Trophoblast cell (in vitro differentiated cells and primary cell): ENCODE results near the gene UBXN10.

ENCODE experiments used
- DNase-seq, 2 donors: peaks; one replicate each; pipeline ENCODE4 v3.0.0-alpha.2; 2016
- H2AFZ ChIP-seq: 2 replicates; pipeline ENCODE4 v1.6.1; 2013; ENCODE audit warnings: low read length, moderate library complexity, mild to moderate bottlenecking; ENCODE audit not compliant: insufficient read depth, poor library complexity
- H2AK5ac ChIP-seq: 2 replicates; pipeline ENCODE4 v1.6.1; 2013; ENCODE audit warnings: mild to moderate bottlenecking, low read length
- H2BK120ac ChIP-seq: 2 replicates; pipeline ENCODE4 v1.6.1; 2013; ENCODE audit warnings: low read length, mild to moderate bottlenecking, moderate library complexity; ENCODE audit not compliant: insufficient read depth, poor library complexity
- H2BK12ac ChIP-seq: 2 replicates; pipeline ENCODE4 v1.6.1; 2013; ENCODE audit warnings: mild to moderate bottlenecking, low read length, moderate library complexity
- H2BK5ac ChIP-seq: 2 replicates; pipeline ENCODE4 v1.6.1; 2013; ENCODE audit warnings: low read length, low read depth, moderate library complexity, mild to moderate bottlenecking; ENCODE audit not compliant: poor library complexity
- H3K14ac ChIP-seq: 2 replicates; pipeline ENCODE4 v1.6.1; 2013; ENCODE audit warnings: mild to moderate bottlenecking, low read length
- H3K18ac ChIP-seq: 2 replicates; pipeline ENCODE4 v1.6.1; 2013; ENCODE audit warnings: mild to moderate bottlenecking, low read length
- H3K23ac ChIP-seq: 2 replicates; pipeline ENCODE4 v1.6.1; 2013; ENCODE audit warnings: low read length
- H3K27ac ChIP-seq: 2 replicates; pipeline ENCODE4 v1.5.1; 2013; ENCODE audit warnings: low read depth, mild to moderate bottlenecking, inconsistent platforms, low read length, moderate library complexity
- H3K27me3 ChIP-seq: 2 replicates; pipeline ENCODE4 v1.6.1; 2013; ENCODE audit warnings: inconsistent platforms, mild to moderate bottlenecking, low read length, moderate library complexity; ENCODE audit not compliant: insufficient read depth
- H3K36me3 ChIP-seq, 2 experiments: 1 replicate in 1 of 2; 2 replicates in 1 of 2; pipeline ENCODE4 v1.6.1; 2013; ENCODE audit warnings: low read length in 2 of 2, mild to moderate bottlenecking in 2 of 2, moderate library complexity in 1 of 2; ENCODE audit not compliant: insufficient read depth in 2 of 2, control insufficient read depth in 1 of 2
- H3K4ac ChIP-seq: 2 replicates; pipeline ENCODE4 v1.6.1; 2013; ENCODE audit warnings: low read depth, mild to moderate bottlenecking, low read length, moderate library complexity
- H3K4me1 ChIP-seq, 2 experiments: 1 replicate in 1 of 2; 2 replicates in 1 of 2; pipeline ENCODE4 v1.6.1; 2013; ENCODE audit warnings: low read length in 2 of 2, mild to moderate bottlenecking in 2 of 2, moderate library complexity in 1 of 2; ENCODE audit not compliant: insufficient read depth in 2 of 2, control insufficient read depth in 1 of 2
- H3K4me2 ChIP-seq: 2 replicates; pipeline ENCODE4 v1.6.1; 2013; ENCODE audit warnings: inconsistent platforms, mild to moderate bottlenecking, low read length, moderate library complexity
- H3K4me3 ChIP-seq: 2 replicates; pipeline ENCODE4 v1.5.1; 2013; ENCODE audit warnings: mild to moderate bottlenecking, low read depth, low read length, inconsistent platforms
- H3K79me1 ChIP-seq: one replicate; pipeline ENCODE4 v1.6.1; 2013; ENCODE audit warnings: low read length
- H3K79me2 ChIP-seq: 2 replicates; pipeline ENCODE4 v1.6.1; 2013; ENCODE audit warnings: low read length, mild to moderate bottlenecking; ENCODE audit not compliant: control insufficient read depth, insufficient read depth, poor library complexity
- H3K9ac ChIP-seq: 2 replicates; pipeline ENCODE4 v1.6.1; 2013; ENCODE audit warnings: mild to moderate bottlenecking, low read length
- H3K9me3 ChIP-seq: 2 replicates; pipeline ENCODE4 v1.6.1; 2013; ENCODE audit warnings: low read depth, mild to moderate bottlenecking, control low read depth, inconsistent platforms, low read length; ENCODE audit not compliant: insufficient read depth
- H4K12ac ChIP-seq: 2 replicates; pipeline ENCODE4 v1.6.1; 2013; ENCODE audit warnings: low read depth, mild to moderate bottlenecking, low read length, moderate library complexity
- H4K8ac ChIP-seq: 2 replicates; pipeline ENCODE4 v1.6.1; 2013; ENCODE audit warnings: low read depth, mild to moderate bottlenecking, low read length, moderate library complexity
- H4K91ac ChIP-seq: one replicate; pipeline ENCODE4 v1.6.1; 2013; ENCODE audit warnings: low read depth, mild to moderate bottlenecking, low read length, moderate library complexity
- WGBS: extraction: QIAGEN DNeasy Blood & Tissue Kit; methylation state at CpG from one replicate; pipeline ENCODE4 v1.1.7; 2013; ENCODE audit warnings: missing lambda C conversion rate; ENCODE audit not compliant: insufficient read length, insufficient coverage; ENCODE audit errors: extremely low coverage; 5-methylcytosine and 5-hydroxymethylcytosine counted together

Gene UBXN10

GRCh38 chr1:20165522-20165951 is 20.4 kb upstream of the UBXN10 start:
- Histone ChIP-seq H3K9ac (no peak overlapping the region), H4K12ac (no peak overlapping the region), H3K9me3 (peaks cover 16% of the 10 kb centered on the region), H3K4me2 (no peak overlapping the region), H3K36me3 (no peaks in the 10 kb centered on the region), H3K27me3 (no peaks in the 10 kb centered on the region), H3K4ac (no peak overlapping the region), H3K79me1 (no peaks in the 10 kb centered on the region), H3K23ac (no peak overlapping the region), H4K91ac (no peak overlapping the region), H3K79me2 (no peaks in the 10 kb centered on the region), H3K4me3 (no peak overlapping the region), H2AK5ac (no peak overlapping the region), H4K8ac (no peak overlapping the region), H2BK5ac (no peak overlapping the region), H3K18ac (no peak overlapping the region), H3K14ac (no peak overlapping the region), H3K4me1 (no peaks in the 10 kb centered on the region), H3K27ac (no peak overlapping the region), H2AFZ (no peak overlapping the region), H2BK12ac (no peak overlapping the region), H2BK120ac (no peak overlapping the region)
- DNase-seq, result no peak
- WGBS, result no CpG with 5 or more reads among the region's 16 CpGs

- Histone ChIP-seq H3K4me2 (no peak overlapping the region), H2BK5ac (no peak overlapping the region), H3K79me2 (no peaks in the 10 kb centered on the region), H4K91ac (no peak overlapping the region), H4K8ac (no peak overlapping the region), H3K9ac (no peak overlapping the region), H3K14ac (no peak overlapping the region), H2BK12ac (no peak overlapping the region), H3K27me3 (no peaks in the 10 kb centered on the region), H2BK120ac (no peak overlapping the region), H3K4me1 (no peaks in the 10 kb centered on the region), H3K27ac (no peak overlapping the region), H2AFZ (no peak overlapping the region), H3K9me3 (peaks cover 11% of the 10 kb centered on the region), H3K79me1 (no peaks in the 10 kb centered on the region), H3K4ac (no peak overlapping the region), H3K36me3 (no peaks in the 10 kb centered on the region), H3K23ac (no peak overlapping the region), H3K4me3 (no peak overlapping the region), H2AK5ac (no peak overlapping the region), H3K18ac (no peak overlapping the region), H4K12ac (no peak overlapping the region)
- no peak for DNase-seq
- WGBS, result no CpG with 5 or more reads among the region's 17 CpGs
These were observed 19.8 kb upstream of the UBXN10 start for GRCh38 chr1:20166051-20166450.

GRCh38 chr1:20167126-20167525 is 18.8 kb upstream of the UBXN10 start:
- no peak overlapping the region for H2BK120ac ChIP-seq
- no peaks in the 10 kb centered on the region for H3K79me2 ChIP-seq
- H3K4me3 ChIP-seq, result no peak overlapping the region
- no peak overlapping the region for H3K23ac ChIP-seq
- H3K4me1 ChIP-seq, result no peaks in the 10 kb centered on the region
- no peak overlapping the region for H3K27ac ChIP-seq
- H3K9me3 ChIP-seq, result peaks cover 12% of the 10 kb centered on the region
- H3K18ac ChIP-seq, result no peak overlapping the region
- H4K8ac ChIP-seq, result no peak overlapping the region
- WGBS, result no CpG with 5 or more reads among the region's 8 CpGs
- no peak overlapping the region for H4K12ac ChIP-seq
- no peak overlapping the region for H3K9ac ChIP-seq
- H2AK5ac ChIP-seq, result no peak overlapping the region
- no peaks in the 10 kb centered on the region for H3K27me3 ChIP-seq
- no peak overlapping the region for H4K91ac ChIP-seq
- H3K14ac ChIP-seq, result no peak overlapping the region
- no peak overlapping the region for H3K4ac ChIP-seq
- H2BK12ac ChIP-seq, result no peak overlapping the region
- no peak overlapping the region for H2AFZ ChIP-seq
- no peak for DNase-seq
- H2BK5ac ChIP-seq, result no peak overlapping the region
- no peak overlapping the region for H3K4me2 ChIP-seq
- H3K79me1 ChIP-seq, result no peaks in the 10 kb centered on the region
- H3K36me3 ChIP-seq, result no peaks in the 10 kb centered on the region

- H3K23ac ChIP-seq, result no peak overlapping the region
- H2BK12ac ChIP-seq, result no peak overlapping the region
- no peak overlapping the region for H4K8ac ChIP-seq
- DNase-seq, result no peak
- no peak overlapping the region for H3K18ac ChIP-seq
- H3K4me3 ChIP-seq, result no peak overlapping the region
- no peaks in the 10 kb centered on the region for H3K27me3 ChIP-seq
- H3K9me3 ChIP-seq, result peaks cover 10% of the 10 kb centered on the region
- H3K4ac ChIP-seq, result no peak overlapping the region
- no peak overlapping the region for H3K14ac ChIP-seq
- no peaks in the 10 kb centered on the region for H3K36me3 ChIP-seq
- no CpG with 5 or more reads among the region's 9 CpGs for WGBS
- H3K79me1 ChIP-seq, result no peaks in the 10 kb centered on the region
- no peak overlapping the region for H4K12ac ChIP-seq
- H3K79me2 ChIP-seq, result no peaks in the 10 kb centered on the region
- no peak overlapping the region for H3K27ac ChIP-seq
- no peak overlapping the region for H3K4me2 ChIP-seq
- H2BK120ac ChIP-seq, result no peak overlapping the region
- H2BK5ac ChIP-seq, result no peak overlapping the region
- no peak overlapping the region for H2AK5ac ChIP-seq
- no peak overlapping the region for H2AFZ ChIP-seq
- no peak overlapping the region for H4K91ac ChIP-seq
- H3K9ac ChIP-seq, result no peak overlapping the region
- H3K4me1 ChIP-seq, result no peaks in the 10 kb centered on the region
These were observed 17.1 kb upstream of the UBXN10 start for GRCh38 chr1:20168564-20169491.
